Neuronal stem cell (in vitro differentiated cells): ENCODE data around the gene PSG4.
"Not testable (repeated sequence)": the region's sequence is repeated elsewhere in the genome, so short reads cannot be mapped to it uniquely, and the experiment has no call there.

Experiments
- DNase-seq: peaks from one replicate; pipeline ENCODE4 v3.0.0-alpha.2; 2013; ENCODE audit warnings: low spot score
- H2AFZ ChIP-seq: one replicate; pipeline ENCODE4 v1.6.1; 2013; ENCODE audit warnings: mild to moderate bottlenecking, low read length, inconsistent platforms
- H2AK5ac ChIP-seq: 2 replicates; pipeline ENCODE4 v1.6.1; 2013; ENCODE audit warnings: low read depth, mild to moderate bottlenecking, inconsistent platforms, low read length, moderate library complexity, mixed read lengths
- H2BK120ac ChIP-seq: 2 replicates; pipeline ENCODE4 v1.6.1; 2013; ENCODE audit warnings: low read depth, mild to moderate bottlenecking, inconsistent platforms, low read length, moderate library complexity, mixed read lengths
- H2BK12ac ChIP-seq: one replicate; pipeline ENCODE4 v1.6.1; 2013; ENCODE audit warnings: low read length, inconsistent platforms
- H2BK15ac ChIP-seq: 2 replicates; pipeline ENCODE4 v1.6.1; 2013; ENCODE audit warnings: mild to moderate bottlenecking, low read length, inconsistent platforms, mixed read lengths
- H2BK5ac ChIP-seq: one replicate; pipeline ENCODE4 v1.6.1; 2013; ENCODE audit warnings: inconsistent platforms, mild to moderate bottlenecking, low read length, moderate library complexity
- H3K14ac ChIP-seq: one replicate; pipeline ENCODE4 v1.6.1; 2013; ENCODE audit warnings: low read length, inconsistent platforms
- H3K18ac ChIP-seq: 2 replicates; pipeline ENCODE4 v1.6.1; 2013; ENCODE audit warnings: low read length, inconsistent platforms
- H3K23ac ChIP-seq: 2 replicates; pipeline ENCODE4 v1.6.1; 2013; ENCODE audit warnings: low read depth, mild to moderate bottlenecking, mixed read lengths, low read length, inconsistent platforms; ENCODE audit not compliant: poor library complexity
- H3K27ac ChIP-seq: replicated peaks from 3 replicates; pipeline ENCODE4 v1.5.1; 2013; ENCODE audit warnings: low read length, inconsistent platforms
- H3K27me3 ChIP-seq, 3 experiments: 2 replicates each; pipeline ENCODE4 v1.6.1; 2013; ENCODE audit warnings: low read length in 3 of 3, mild to moderate bottlenecking in 2 of 3, inconsistent platforms in 1 of 3, low read depth in 1 of 3, mixed read lengths in 1 of 3, moderate library complexity in 1 of 3; ENCODE audit not compliant: control insufficient read depth in 3 of 3, insufficient read depth in 3 of 3
- H3K36me3 ChIP-seq, 2 donors: replicated peaks in 1 of 2; 2 replicates each; pipeline ENCODE4 v1.6.1; 2013; ENCODE audit warnings: low read length in 2 of 2; ENCODE audit not compliant: control insufficient read depth in 2 of 2, insufficient read depth in 2 of 2
- H3K4ac ChIP-seq: 2 replicates; pipeline ENCODE4 v1.6.1; 2013; ENCODE audit warnings: inconsistent platforms, mild to moderate bottlenecking, low read length, moderate library complexity
- H3K4me1 ChIP-seq, 2 donors: 1 replicate in 1 of 2; 2 replicates in 1 of 2; pipeline ENCODE4 v1.6.1; 2013; ENCODE audit warnings: low read length in 2 of 2, low read depth in 1 of 2; ENCODE audit not compliant: control insufficient read depth in 2 of 2, insufficient read depth in 1 of 2
- H3K4me2 ChIP-seq: one replicate; pipeline ENCODE4 v1.6.1; 2013; ENCODE audit warnings: mild to moderate bottlenecking, low read length, inconsistent platforms; ENCODE audit not compliant: insufficient read depth, poor library complexity, severe bottlenecking
- H3K4me3 ChIP-seq, 2 donors: 2 replicates each; pipeline ENCODE4 v1.5.1; 2013; ENCODE audit warnings: low read length in 2 of 2, mild to moderate bottlenecking in 2 of 2, inconsistent platforms in 1 of 2, moderate library complexity in 1 of 2
- H3K79me1 ChIP-seq: one replicate; pipeline ENCODE4 v1.6.1; 2013; ENCODE audit warnings: low read depth, mild to moderate bottlenecking, inconsistent platforms, low read length, moderate library complexity
- H3K9ac ChIP-seq: one replicate; pipeline ENCODE4 v1.6.1; 2013; ENCODE audit warnings: mild to moderate bottlenecking, low read depth, low read length, inconsistent platforms; ENCODE audit not compliant: poor library complexity
- H3K9me3 ChIP-seq, 2 donors: replicated peaks in 1 of 2; 2 replicates each; pipeline versions ENCODE3 to v1.6.1; 2013; ENCODE audit warnings: low read length in 2 of 2, mild to moderate bottlenecking in 2 of 2, inconsistent platforms in 1 of 2, low read depth in 1 of 2, mixed read lengths in 1 of 2, moderate library complexity in 1 of 2; ENCODE audit not compliant: control insufficient read depth in 2 of 2, insufficient read depth in 1 of 2
- H4K8ac ChIP-seq: one replicate; pipeline ENCODE4 v1.6.1; 2013; ENCODE audit warnings: low read depth, mild to moderate bottlenecking, inconsistent platforms, low read length, moderate library complexity
- H4K91ac ChIP-seq: one replicate; pipeline ENCODE4 v1.6.1; 2013; ENCODE audit warnings: low read length, low read depth, mild to moderate bottlenecking, inconsistent platforms; ENCODE audit not compliant: poor library complexity
- WGBS, 2 donors: extraction: QIAGEN DNeasy Blood & Tissue Kit; methylation state at CpG; one replicate each; pipeline ENCODE4 v1.1.7; 2013; ENCODE audit warnings: missing lambda C conversion rate in 2 of 2, mixed read lengths in 1 of 2; ENCODE audit not compliant: insufficient read length in 2 of 2, insufficient replicate concordance in 1 of 2; ENCODE audit errors: extremely low coverage in 2 of 2; 5-methylcytosine and 5-hydroxymethylcytosine counted together

PSG4 gene

DNA sequence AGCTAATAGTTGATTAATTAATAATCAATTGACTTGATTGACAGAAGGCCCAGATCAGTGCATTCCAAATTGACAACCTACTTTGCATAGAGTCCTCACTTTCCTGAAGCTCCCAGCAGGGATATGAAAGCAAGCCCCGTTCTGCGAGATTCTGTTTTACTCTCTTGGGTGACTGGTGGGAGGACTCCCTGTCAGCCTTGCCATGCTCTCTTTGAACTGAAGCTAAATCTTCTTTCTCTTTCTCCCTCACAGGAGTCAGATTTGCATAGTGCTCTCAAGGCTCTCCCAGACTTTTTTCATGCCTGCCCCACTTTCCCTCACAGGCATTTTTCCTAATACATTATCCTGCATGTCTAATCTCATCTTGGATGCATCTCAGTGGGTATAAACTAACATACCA, 10.4 kb upstream of the PSG4 start:
- H3K23ac ChIP-seq, H2BK120ac ChIP-seq, H3K4me3 ChIP-seq, H3K36me3 ChIP-seq, H2BK12ac ChIP-seq, H4K8ac ChIP-seq, H2BK5ac ChIP-seq, DNase-seq, H3K18ac ChIP-seq, H3K27me3 ChIP-seq, H3K9me3 ChIP-seq, H3K4me2 ChIP-seq, H3K79me1 ChIP-seq, H2AFZ ChIP-seq, H3K4ac ChIP-seq, H3K27ac ChIP-seq, H4K91ac ChIP-seq, H3K9ac ChIP-seq, H3K14ac ChIP-seq, H2BK15ac ChIP-seq, H2AK5ac ChIP-seq, H3K4me1 ChIP-seq: not testable (repeated sequence)
- WGBS, 2 donors, result no CpG with 5 or more reads among the region's 2 CpGs

DNA sequence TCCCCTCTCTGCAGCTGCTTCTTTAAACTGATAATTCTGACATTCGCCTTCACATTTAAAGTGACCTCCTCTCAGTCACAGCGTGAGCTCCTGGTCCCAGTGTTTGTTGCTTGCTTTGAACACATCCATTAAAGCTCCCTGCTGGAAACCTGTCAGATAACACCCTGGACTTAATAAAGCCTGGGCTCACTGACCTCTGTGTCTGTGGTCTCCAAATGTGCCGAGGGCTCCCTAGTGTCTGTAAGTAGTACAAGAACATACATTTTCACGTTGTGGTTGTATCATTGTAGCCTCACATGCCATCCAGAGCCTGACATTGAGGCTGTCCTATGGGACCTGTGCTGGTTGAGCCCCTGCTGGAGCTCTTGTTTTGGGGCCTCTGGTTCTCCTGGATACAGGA, 2.6 kb upstream of the PSG4 start:
- no peaks in the 10 kb centered on the region for H3K79me1 ChIP-seq
- no peak overlapping the region for H2BK12ac ChIP-seq
- H3K4me3 ChIP-seq, result no peak overlapping the region
- H3K4ac ChIP-seq, result no peak overlapping the region
- H3K9ac ChIP-seq, result no peak overlapping the region
- H2BK120ac ChIP-seq, result no peak overlapping the region
- H2BK5ac ChIP-seq, result no peak overlapping the region
- DNase-seq, result no peak
- no peaks in the 10 kb centered on the region for H3K36me3 ChIP-seq
- H2AK5ac ChIP-seq, result no peak overlapping the region
- WGBS, 2 donors, result no CpG with 5 or more reads among the region's 4 CpGs
- no peak overlapping the region for H3K18ac ChIP-seq
- no peak overlapping the region for H2AFZ ChIP-seq
- no peak overlapping the region for H4K8ac ChIP-seq
- no peak overlapping the region for H3K14ac ChIP-seq
- no peaks in the 10 kb centered on the region for H3K4me1 ChIP-seq
- no peak overlapping the region for H3K27ac ChIP-seq
- no peak overlapping the region for H3K23ac ChIP-seq
- no peaks in the 10 kb centered on the region for H3K27me3 ChIP-seq
- H2BK15ac ChIP-seq, result no peak overlapping the region
- no peak overlapping the region for H4K91ac ChIP-seq
- H3K4me2 ChIP-seq, result no peak overlapping the region
- H3K9me3 ChIP-seq, result peaks cover 0 to 8% of the 10 kb centered on the region in 2 donors

DNA sequence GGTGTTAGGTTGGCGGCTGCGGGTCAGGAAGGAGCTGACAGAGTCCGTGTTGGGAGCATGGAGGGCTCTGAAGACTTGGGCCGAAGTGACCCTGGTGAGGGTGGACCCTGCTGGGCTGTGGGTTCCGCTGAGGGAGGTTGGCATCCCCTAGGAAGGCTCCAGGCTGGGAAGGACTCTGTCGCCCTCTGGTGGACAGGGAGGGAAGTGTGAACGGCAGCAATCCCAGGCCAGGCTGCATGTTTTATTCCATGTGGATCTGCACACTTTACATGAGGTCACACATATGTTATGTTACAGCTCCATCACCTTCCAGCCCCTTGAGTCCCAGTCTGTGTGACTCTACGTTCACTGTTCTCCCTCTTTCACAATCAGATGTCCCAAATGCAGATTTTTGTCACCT, 1.7 kb upstream of the PSG4 start:
- H3K18ac ChIP-seq, H4K91ac ChIP-seq, DNase-seq, H3K23ac ChIP-seq, H3K27ac ChIP-seq, H2AFZ ChIP-seq, H3K4me2 ChIP-seq, H3K79me1 ChIP-seq, H3K4me1 ChIP-seq, H2AK5ac ChIP-seq, H3K14ac ChIP-seq, H4K8ac ChIP-seq, H2BK5ac ChIP-seq, H2BK120ac ChIP-seq, H3K4me3 ChIP-seq, H3K4ac ChIP-seq, H3K9ac ChIP-seq, H3K9me3 ChIP-seq, H2BK15ac ChIP-seq, H3K27me3 ChIP-seq, H3K36me3 ChIP-seq, H2BK12ac ChIP-seq: not testable (repeated sequence)
- WGBS, 2 donors, result no CpG with 5 or more reads among the region's 8 CpGs

DNA sequence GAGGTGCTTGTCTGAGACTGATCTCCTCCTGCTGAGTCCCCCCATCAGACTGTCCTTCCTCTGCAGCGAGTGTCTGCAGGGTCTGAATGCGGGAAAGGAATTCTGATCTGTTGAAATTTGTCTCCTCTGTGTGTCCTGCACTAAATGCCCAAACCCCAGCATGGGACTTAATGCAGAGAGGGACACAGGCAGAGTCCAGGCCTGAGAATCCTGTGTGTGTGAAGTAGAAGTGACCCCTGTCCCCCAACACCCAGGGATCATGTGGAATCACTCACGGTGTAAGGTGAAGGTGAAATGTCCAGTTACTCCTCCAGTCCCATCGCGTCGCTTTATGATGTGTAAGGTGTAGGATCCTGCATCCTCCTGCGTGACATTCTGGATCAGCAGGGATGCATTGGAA, 1.8 kb downstream of the PSG4 start:
- not testable (repeated sequence) for H3K27me3 ChIP-seq, H2BK15ac ChIP-seq, H3K36me3 ChIP-seq, H3K18ac ChIP-seq, H3K14ac ChIP-seq, H4K8ac ChIP-seq, H3K4ac ChIP-seq, H2AK5ac ChIP-seq, DNase-seq, H3K4me1 ChIP-seq, H2BK12ac ChIP-seq, H3K9ac ChIP-seq, H3K4me3 ChIP-seq, H3K27ac ChIP-seq, H2BK5ac ChIP-seq, H2BK120ac ChIP-seq, H3K4me2 ChIP-seq, H3K79me1 ChIP-seq, H4K91ac ChIP-seq, H3K23ac ChIP-seq, H2AFZ ChIP-seq, H3K9me3 ChIP-seq
- no CpG with 5 or more reads among the region's 7 CpGs for WGBS, 2 donors
